Midbrain (tissue), 1 donor: ENCODE data around the gene CASQ2.

ENCODE experiments used
- DNase-seq: peaks from one replicate; lab custom pipeline; 2025; lab: John Stamatoyannopoulos, UW

The CASQ2 gene

GRCh38 chr1:115661157-115661556 lies 107.4 kb downstream of the CASQ2 start:
- no peak for DNase-seq

GRCh38 chr1:115660151-115660550 lies 108.4 kb downstream of the CASQ2 start:
- DNase-seq, result no peak

- no peak for DNase-seq
Observed at GRCh38 chr1:115658646-115659045, 109.9 kb downstream of the CASQ2 start.

GRCh38 chr1:115656461-115657077 lies 111.9 kb downstream of the CASQ2 start:
- no peak for DNase-seq

- no peak for DNase-seq
Observed at GRCh38 chr1:115655916-115656315, 112.6 kb downstream of the CASQ2 start.

GRCh38 chr1:115655306-115655663 lies 113.2 kb downstream of the CASQ2 start:
- no peak for DNase-seq

- DNase-seq, result no peak
Observed at GRCh38 chr1:115654663-115655305, 113.7 kb downstream of the CASQ2 start.

GRCh38 chr1:115654125-115654524 lies 114.4 kb downstream of the CASQ2 start:
- no peak for DNase-seq

GRCh38 chr1:115652236-115652788 lies 116.2 kb downstream of the CASQ2 start:
- DNase-seq, result no peak

- DNase-seq, result no peak
Observed at GRCh38 chr1:115651391-115651790, 117.1 kb downstream of the CASQ2 start.

GRCh38 chr1:115650961-115651360 lies 117.6 kb downstream of the CASQ2 start:
- no peak for DNase-seq
